ENCODE data around the gene TNF.
"Not testable (repeated sequence)": the region's sequence is repeated elsewhere in the genome, so short reads cannot be mapped to it uniquely, and the experiment has no call there.

The TNF gene

GRCh38 chr6:31548544-31548873, 26.9 kb upstream of the TNF start:
- H3K27ac Mint-ChIP-seq: peak overlapping the region; percentile 42
- H3K27me3 Mint-ChIP-seq: no peaks in the 10 kb centered on the region
- H3K4me3 Mint-ChIP-seq: peak overlapping the region; percentile 80
- H3K36me3 Mint-ChIP-seq: peaks cover 16% of the 10 kb centered on the region
- H3K4me1 Mint-ChIP-seq: peaks cover 63% of the 10 kb centered on the region
- CTCF ChIA-PET: interaction anchor here (0.9 to 17.7 kb wide), 5 partner anchors 40 to 375 kb away, joined by 3 to 1087 read pairs (median 3); partner anchors contain the start of genes LST1, LTB, NCR3 and TNF
- no peaks in the 10 kb centered on the region for H3K9me3 Mint-ChIP-seq
- no peak for DNase-seq

DNA sequence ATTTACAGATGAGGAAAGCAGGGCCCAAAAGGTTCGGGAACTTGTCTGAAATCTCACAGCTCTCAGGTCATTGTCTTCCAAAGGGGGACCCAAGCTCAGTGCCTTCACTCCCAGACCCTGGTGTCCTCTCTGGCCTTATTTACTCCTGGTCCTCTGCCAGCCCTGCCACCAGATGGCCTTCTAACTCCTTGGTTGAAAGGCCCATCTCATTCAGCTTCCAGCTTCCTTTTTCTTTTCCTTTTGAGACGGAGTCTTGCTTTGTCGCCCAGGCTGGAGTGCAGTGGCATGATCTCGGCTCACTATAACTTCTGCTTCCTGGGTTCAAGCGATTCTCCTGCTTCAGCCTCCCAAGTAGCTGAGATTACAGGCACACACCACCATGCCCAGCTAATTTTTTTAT, 24.0 kb upstream of the TNF start:
- DNase-seq: peak; percentile 84
- H3K27ac Mint-ChIP-seq: peak overlapping the region; percentile 29
- H3K27me3 Mint-ChIP-seq, H3K9me3 Mint-ChIP-seq: not testable (repeated sequence)
- H3K4me1 Mint-ChIP-seq: peaks cover 59% of the 10 kb centered on the region
- H3K4me3 Mint-ChIP-seq: peak overlapping the region; percentile 18
- peaks cover 20% of the 10 kb centered on the region for H3K36me3 Mint-ChIP-seq
- CTCF ChIA-PET: interaction anchor here (1.0 to 17.7 kb wide), 13 partner anchors 9 to 189 kb away, joined by 3 to 1087 read pairs (median 5); partner anchors contain the start of genes AIF1, DDX39B, LST1 and LTB

- H3K9me3 Mint-ChIP-seq: no peaks in the 10 kb centered on the region
- CTCF ChIA-PET: interaction anchor here (17.7 kb wide), 1 partner anchor 33 kb away, joined by 1087 read pairs; the partner anchor contains the start of genes LST1, LTB, NCR3 and TNF
- H3K27ac Mint-ChIP-seq: no peak overlapping the region
- no peak for DNase-seq
- H3K4me1 Mint-ChIP-seq: peaks cover 69% of the 10 kb centered on the region
- peaks cover 4% of the 10 kb centered on the region for H3K27me3 Mint-ChIP-seq
- H3K36me3 Mint-ChIP-seq: peaks cover 44% of the 10 kb centered on the region
- no peak overlapping the region for H3K4me3 Mint-ChIP-seq
Measured at GRCh38 chr6:31556307-31556706, 19.1 kb upstream of the TNF start.

GRCh38 chr6:31557443-31558317, 17.7 kb upstream of the TNF start:
- CTCF ChIA-PET: interaction anchor here (17.7 kb wide), 1 partner anchor 31 kb away, joined by 1087 read pairs; the partner anchor contains the start of genes LST1, LTB, NCR3 and TNF
- H3K4me3 Mint-ChIP-seq: peak overlapping the region; percentile 41
- no peak for DNase-seq
- H3K27me3 Mint-ChIP-seq: peaks cover 11% of the 10 kb centered on the region
- H3K9me3 Mint-ChIP-seq: no peaks in the 10 kb centered on the region
- peaks cover 48% of the 10 kb centered on the region for H3K36me3 Mint-ChIP-seq
- H3K27ac Mint-ChIP-seq: peak overlapping the region; percentile 55
- H3K4me1 Mint-ChIP-seq: peaks cover 66% of the 10 kb centered on the region

- H3K4me1 Mint-ChIP-seq: peaks cover 70% of the 10 kb centered on the region
- no peaks in the 10 kb centered on the region for H3K9me3 Mint-ChIP-seq
- H3K27ac Mint-ChIP-seq: peak overlapping the region; percentile 91
- no peak for DNase-seq
- peak overlapping the region; percentile 63 for H3K4me3 Mint-ChIP-seq
- peaks cover 50% of the 10 kb centered on the region for H3K36me3 Mint-ChIP-seq
- CTCF ChIA-PET: interaction anchor here (17.7 kb wide), 1 partner anchor 31 kb away, joined by 1087 read pairs; the partner anchor contains the start of genes LST1, LTB, NCR3 and TNF
- peaks cover 11% of the 10 kb centered on the region for H3K27me3 Mint-ChIP-seq
Measured at GRCh38 chr6:31558318-31558625, 17.1 kb upstream of the TNF start.

DNA sequence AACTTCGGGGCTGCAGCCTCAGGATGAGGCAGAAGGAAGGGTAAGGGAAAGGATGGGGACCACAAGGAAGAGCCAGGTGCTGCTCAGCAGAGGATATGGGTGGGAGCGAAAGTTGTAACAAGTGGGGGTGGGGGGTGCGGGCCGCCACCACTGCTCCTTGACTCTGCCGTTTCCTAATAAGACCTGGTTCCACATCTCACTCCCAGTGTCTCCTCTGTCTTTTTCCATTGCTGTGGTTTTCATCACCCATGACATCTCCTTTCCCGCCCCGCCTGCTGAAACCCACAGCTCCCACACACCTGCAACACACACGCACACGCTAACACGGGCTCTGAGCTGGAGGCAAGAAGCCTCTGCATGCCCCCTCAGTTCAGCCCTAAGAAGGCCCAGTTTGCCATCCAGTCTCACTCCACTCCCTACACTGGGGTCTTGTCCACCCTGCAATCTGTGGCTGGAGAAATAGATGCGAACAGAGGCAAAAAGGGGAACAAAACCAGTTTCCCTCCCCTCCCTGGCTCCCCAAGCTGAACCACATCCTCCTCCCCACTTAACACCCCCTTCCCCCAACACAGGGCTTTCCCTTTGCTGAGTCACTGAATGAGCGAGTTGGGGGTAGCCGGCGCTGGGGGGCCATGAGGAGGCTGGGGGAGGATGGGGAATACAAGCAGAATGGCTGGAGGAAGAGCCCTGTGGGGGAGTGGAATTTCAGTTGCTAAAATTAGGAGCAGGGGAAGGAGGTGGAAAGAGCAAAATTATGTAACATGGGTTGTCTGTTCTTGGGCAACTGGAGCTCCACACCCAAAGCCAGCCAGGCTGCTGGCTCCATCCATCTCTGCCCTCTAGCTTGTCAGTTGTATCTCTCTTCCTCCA, 16.5 kb upstream of the TNF start:
- peaks cover 54% of the 10 kb centered on the region for H3K36me3 Mint-ChIP-seq
- H3K9me3 Mint-ChIP-seq: no peaks in the 10 kb centered on the region
- H3K4me1 Mint-ChIP-seq: peaks cover 73% of the 10 kb centered on the region
- peak overlapping the region; percentile 91 for H3K27ac Mint-ChIP-seq
- H3K27me3 Mint-ChIP-seq: peaks cover 15% of the 10 kb centered on the region
- DNase-seq: peak; percentile 69
- H3K4me3 Mint-ChIP-seq: peak overlapping the region; percentile 63
- CTCF ChIA-PET: interaction anchor here (1.1 to 17.7 kb wide), 4 partner anchors 12 to 304 kb away, joined by 4 to 1087 read pairs (median 8); partner anchors contain the start of genes ATP6V1G2, LST1, LTB and NCR3

DNA sequence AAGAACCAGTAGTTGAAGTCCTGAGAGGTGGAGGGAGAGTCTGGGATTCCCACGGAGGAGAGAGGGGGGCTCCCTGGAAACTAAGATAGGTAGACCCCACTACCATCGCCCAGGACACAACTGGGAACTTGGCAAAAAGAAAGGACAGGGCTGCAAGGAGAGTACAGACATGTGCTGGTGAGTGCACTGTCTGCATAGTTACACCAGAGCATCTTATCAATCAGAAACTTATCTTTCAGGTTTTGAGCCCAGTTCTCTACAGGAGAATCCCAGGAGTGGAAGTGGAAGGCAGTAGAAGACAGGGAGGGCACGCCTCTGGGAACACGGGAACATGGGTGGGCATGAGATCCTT, 15.8 kb upstream of the TNF start:
- CTCF ChIA-PET: interaction anchor here (1.0 to 17.7 kb wide), 5 partner anchors 8 to 304 kb away, joined by 4 to 1087 read pairs (median 5); partner anchors contain the start of genes ATP6V1G2, LST1, LTB and NCR3
- Mint-ChIP-seq H3K27ac (peak overlapping the region; percentile 91), H3K4me1 (peaks cover 73% of the 10 kb centered on the region), H3K9me3 (no peaks in the 10 kb centered on the region), H3K27me3 (peaks cover 19% of the 10 kb centered on the region), H3K36me3 (peaks cover 54% of the 10 kb centered on the region), H3K4me3 (peak overlapping the region; percentile 63)
- no peak for DNase-seq

- Mint-ChIP-seq H3K9me3 (no peaks in the 10 kb centered on the region), H3K27ac (peak overlapping the region; percentile 91), H3K4me1 (peaks cover 70% of the 10 kb centered on the region), H3K4me3 (peak overlapping the region; percentile 63), H3K36me3 (peaks cover 57% of the 10 kb centered on the region), H3K27me3 (peaks cover 24% of the 10 kb centered on the region)
- CTCF ChIA-PET: interaction anchor here (1.0 to 17.7 kb wide), 4 partner anchors 9 to 29 kb away, joined by 4 to 1087 read pairs (median 8); partner anchors contain the start of genes ATP6V1G2, LST1, LTB and NCR3
- DNase-seq: peak; percentile 69
Measured at GRCh38 chr6:31559958-31560696, 15.2 kb upstream of the TNF start.

GRCh38 chr6:31560697-31561058, 14.7 kb upstream of the TNF start:
- Mint-ChIP-seq H3K36me3 (peaks cover 61% of the 10 kb centered on the region), H3K4me3 (peak overlapping the region; percentile 63), H3K27me3 (peaks cover 30% of the 10 kb centered on the region), H3K27ac (peak overlapping the region; percentile 91), H3K4me1 (peaks cover 73% of the 10 kb centered on the region), H3K9me3 (no peaks in the 10 kb centered on the region)
- no peak for DNase-seq
- CTCF ChIA-PET: interaction anchor here (2.5 to 17.7 kb wide), 2 partner anchors 10 to 28 kb away, joined by 12 to 1087 read pairs; partner anchors contain the start of genes LST1, LTB, NCR3 and TNF

GRCh38 chr6:31567531-31568370, 7.6 kb upstream of the TNF start:
- peak overlapping the region; percentile 85 for H3K27ac Mint-ChIP-seq
- H3K27me3 Mint-ChIP-seq: peaks cover 33% of the 10 kb centered on the region
- peaks cover 22% of the 10 kb centered on the region for H3K36me3 Mint-ChIP-seq
- DNase-seq: peak; percentile 52
- H3K9me3 Mint-ChIP-seq: no peaks in the 10 kb centered on the region
- peaks cover 71% of the 10 kb centered on the region for H3K4me1 Mint-ChIP-seq
- CTCF ChIA-PET: interaction anchor here (1.0 to 27.0 kb wide), 6 partner anchors 9 to 26 kb away, joined by 4 to 780 read pairs (median 8); partner anchors contain the start of genes LST1, LTB and NCR3
- H3K4me3 Mint-ChIP-seq: peak overlapping the region; percentile 13

- H3K27ac Mint-ChIP-seq: peak overlapping the region; percentile 85
- H3K27me3 Mint-ChIP-seq: peaks cover 33% of the 10 kb centered on the region
- CTCF ChIA-PET: interaction anchor here (1.0 to 27.0 kb wide), 5 partner anchors 9 to 25 kb away, joined by 4 to 780 read pairs (median 9); partner anchors contain the start of genes LST1, LTB and NCR3
- peak overlapping the region; percentile 27 for H3K4me3 Mint-ChIP-seq
- H3K9me3 Mint-ChIP-seq: no peaks in the 10 kb centered on the region
- H3K36me3 Mint-ChIP-seq: peaks cover 21% of the 10 kb centered on the region
- DNase-seq: peak; percentile 84
- H3K4me1 Mint-ChIP-seq: peaks cover 73% of the 10 kb centered on the region
Measured at GRCh38 chr6:31568537-31568961, 6.8 kb upstream of the TNF start.

- no peaks in the 10 kb centered on the region for H3K9me3 Mint-ChIP-seq
- peak overlapping the region; percentile 40 for H3K27ac Mint-ChIP-seq
- no peak overlapping the region for H3K4me3 Mint-ChIP-seq
- no peak for DNase-seq
- H3K27me3 Mint-ChIP-seq: peaks cover 22% of the 10 kb centered on the region
- peaks cover 85% of the 10 kb centered on the region for H3K4me1 Mint-ChIP-seq
- peaks cover 15% of the 10 kb centered on the region for H3K36me3 Mint-ChIP-seq
- CTCF ChIA-PET: interaction anchor here (0.9 to 27.0 kb wide), 4 partner anchors 9 to 24 kb away, joined by 3 to 780 read pairs (median 16); partner anchors contain the start of genes LST1 and NCR3
Measured at GRCh38 chr6:31569861-31570536, 5.4 kb upstream of the TNF start.

Data from activated naive CD4-positive, alpha-beta T cell treated with anti-CD3 and anti-CD28 coated beads, Interleukin-2, amount 10 ng/mL, durations not matched to agents 7 days and 5 days (primary cell).